AG09309 (cell line): ENCODE results near the gene FNDC3B.

ENCODE experiments used
- DNase-seq: peaks from one replicate; pipeline ENCODE4 v3.0.0-alpha.2; 2010; ENCODE audit warnings: low read depth
- H3K4me3 ChIP-seq: 2 replicates; pipeline ENCODE4 v1.5.1; 2011; ENCODE audit warnings: mild to moderate bottlenecking, low read depth, low read length, moderate library complexity; ENCODE audit not compliant: control insufficient read depth
- TF ChIP-seq, protein P1 (sequence below): IDR thresholded peaks from 2 replicates; pipeline ENCODE4 v1.5.1; 2011; ENCODE audit warnings: mild to moderate bottlenecking, low read depth, low read length, inconsistent platforms; ENCODE audit not compliant: insufficient read depth, control insufficient read depth; ENCODE audit errors: missing control alignments

The FNDC3B gene

DNA sequence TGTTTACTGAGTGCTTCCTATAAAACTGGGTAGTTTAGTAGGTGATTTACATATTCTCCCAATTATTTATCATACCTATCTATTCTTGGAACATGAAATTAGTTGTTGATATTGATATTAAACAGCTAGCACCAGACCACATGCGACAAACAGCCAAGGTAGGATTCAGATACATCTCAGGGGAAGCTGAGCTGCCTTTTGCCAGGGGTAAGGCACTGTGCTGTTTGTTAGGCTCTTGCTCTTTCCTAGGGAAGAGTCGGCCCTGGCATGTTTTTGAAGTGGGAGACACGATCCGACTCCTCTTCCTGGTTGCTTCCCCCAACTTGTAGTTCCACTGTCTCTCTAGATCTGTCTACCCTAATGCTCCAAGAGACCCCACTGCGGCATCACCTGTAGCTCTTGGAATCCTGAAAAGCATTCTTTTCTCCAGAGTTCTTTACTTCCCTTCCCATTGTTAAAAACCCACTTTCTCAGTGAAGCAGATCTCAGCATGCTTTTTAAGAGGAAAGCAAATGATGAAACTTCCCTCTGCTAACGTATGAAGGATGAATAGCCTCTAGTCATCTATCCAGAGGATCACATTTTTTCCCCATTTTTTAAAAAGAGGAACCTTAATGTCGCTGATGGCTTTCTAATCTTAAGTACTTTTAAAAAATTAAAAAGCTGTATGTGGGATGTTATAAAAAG lies 270.5 kb downstream of the FNDC3B start:
- no peak overlapping the region for H3K4me3 ChIP-seq
- no peak for DNase-seq
- TF ChIP-seq, protein P1, sequence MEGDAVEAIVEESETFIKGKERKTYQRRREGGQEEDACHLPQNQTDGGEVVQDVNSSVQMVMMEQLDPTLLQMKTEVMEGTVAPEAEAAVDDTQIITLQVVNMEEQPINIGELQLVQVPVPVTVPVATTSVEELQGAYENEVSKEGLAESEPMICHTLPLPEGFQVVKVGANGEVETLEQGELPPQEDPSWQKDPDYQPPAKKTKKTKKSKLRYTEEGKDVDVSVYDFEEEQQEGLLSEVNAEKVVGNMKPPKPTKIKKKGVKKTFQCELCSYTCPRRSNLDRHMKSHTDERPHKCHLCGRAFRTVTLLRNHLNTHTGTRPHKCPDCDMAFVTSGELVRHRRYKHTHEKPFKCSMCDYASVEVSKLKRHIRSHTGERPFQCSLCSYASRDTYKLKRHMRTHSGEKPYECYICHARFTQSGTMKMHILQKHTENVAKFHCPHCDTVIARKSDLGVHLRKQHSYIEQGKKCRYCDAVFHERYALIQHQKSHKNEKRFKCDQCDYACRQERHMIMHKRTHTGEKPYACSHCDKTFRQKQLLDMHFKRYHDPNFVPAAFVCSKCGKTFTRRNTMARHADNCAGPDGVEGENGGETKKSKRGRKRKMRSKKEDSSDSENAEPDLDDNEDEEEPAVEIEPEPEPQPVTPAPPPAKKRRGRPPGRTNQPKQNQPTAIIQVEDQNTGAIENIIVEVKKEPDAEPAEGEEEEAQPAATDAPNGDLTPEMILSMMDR: no peak

DNA sequence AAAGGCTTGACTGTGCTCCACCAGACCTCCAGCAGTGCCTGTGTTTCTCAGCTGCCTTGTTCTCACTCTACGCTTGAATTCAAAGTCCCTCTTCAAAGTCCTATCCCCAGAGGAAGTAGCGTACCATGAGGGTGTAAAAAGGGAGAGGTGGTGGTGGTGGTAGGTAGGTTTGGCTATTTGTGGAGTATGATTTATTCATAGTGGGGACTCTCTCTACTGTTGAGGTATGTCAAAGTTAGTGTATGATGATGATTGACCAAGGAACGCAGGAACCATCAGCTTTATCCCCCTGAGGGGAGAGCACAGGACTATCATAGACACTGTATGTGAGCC lies 271.0 kb downstream of the FNDC3B start:
- no peak overlapping the region for H3K4me3 ChIP-seq
- no peak for DNase-seq

DNA sequence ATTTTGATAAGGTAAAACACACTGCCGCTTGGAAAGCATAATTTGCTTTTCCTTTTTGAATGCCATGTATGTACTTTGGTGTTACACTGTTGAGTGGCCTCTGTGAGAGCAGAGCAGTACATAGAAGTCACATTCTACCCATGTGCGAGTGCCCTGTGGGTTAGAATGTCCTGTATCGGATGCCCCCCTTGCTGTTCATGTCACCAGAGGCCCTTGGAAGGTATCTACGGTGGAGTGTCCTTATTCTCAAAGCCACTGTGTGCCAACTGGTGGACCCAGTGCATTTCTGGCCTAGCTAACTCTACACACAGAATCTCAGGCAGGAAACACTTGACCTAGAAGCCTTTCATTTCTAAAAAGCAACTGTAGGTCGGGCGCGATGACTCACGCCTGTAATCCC lies 271.8 kb downstream of the FNDC3B start:
- TF ChIP-seq, protein P1: no peak
- no peak for DNase-seq
- no peak overlapping the region for H3K4me3 ChIP-seq

More for the DNA sequence above, 271.0 kb downstream of the FNDC3B start:
- TF ChIP-seq, protein P1: no peak

DNA sequence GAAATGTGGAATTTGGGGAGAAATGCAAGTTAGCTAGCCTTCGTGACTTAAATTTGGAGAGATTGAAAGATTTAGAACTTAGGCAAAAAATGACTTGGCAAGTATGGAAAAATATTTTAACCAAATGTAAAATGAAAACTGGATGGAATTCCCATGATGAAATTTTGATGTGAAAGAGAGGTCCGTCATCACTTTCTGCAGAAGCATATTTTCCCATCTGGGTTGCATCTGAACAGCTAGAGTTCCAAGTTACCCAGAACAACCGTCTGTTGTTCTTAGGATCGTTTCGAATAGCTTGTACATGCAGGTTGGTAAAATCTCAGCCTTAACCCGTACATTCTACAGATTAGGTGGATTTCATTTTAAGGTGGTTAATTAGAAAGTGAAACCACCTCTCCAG lies 272.6 kb downstream of the FNDC3B start:
- no peak for DNase-seq
- no peak overlapping the region for H3K4me3 ChIP-seq
- TF ChIP-seq, protein P1: no peak

DNA sequence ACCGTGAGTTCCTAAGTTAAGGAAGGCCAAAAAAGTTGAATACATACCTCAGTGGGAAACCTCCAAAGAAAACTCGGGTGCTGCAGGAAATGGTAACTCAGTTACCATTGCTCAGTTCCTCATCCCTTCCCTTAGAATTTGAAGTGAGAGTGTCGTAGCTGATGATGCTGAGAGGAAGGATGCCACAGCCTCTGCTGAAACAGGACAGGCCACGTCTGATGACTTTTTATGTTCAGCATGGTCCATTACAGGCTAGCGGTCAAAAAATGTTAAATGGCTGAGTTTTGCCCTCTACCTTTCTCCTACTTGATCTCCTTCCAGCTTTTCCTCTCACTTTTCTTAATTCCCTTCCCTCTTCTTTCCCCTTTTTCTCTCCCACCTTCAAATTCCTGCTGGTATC lies 273.3 kb downstream of the FNDC3B start:
- H3K4me3 ChIP-seq: no peak overlapping the region
- DNase-seq: no peak
- TF ChIP-seq, protein P1: no peak

DNA sequence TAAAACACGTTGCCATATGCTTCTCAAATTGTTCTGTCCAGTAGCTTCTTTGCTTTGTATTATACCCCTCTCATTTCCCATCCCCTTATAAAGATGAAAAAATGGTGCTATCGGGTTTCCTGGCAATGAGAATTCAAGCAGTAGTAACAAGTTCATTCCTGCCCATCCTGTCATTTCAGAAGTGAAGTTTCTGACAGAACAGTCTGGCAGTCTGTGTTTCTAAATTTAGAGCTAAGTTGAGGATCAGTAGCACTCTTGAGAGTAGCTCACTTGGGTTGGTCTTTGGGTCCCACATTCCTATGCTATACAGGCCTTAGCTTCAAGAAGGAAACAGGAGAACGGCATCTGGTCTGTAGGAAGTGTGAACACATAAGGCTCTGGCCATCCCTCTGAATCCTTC lies 274.3 kb downstream of the FNDC3B start:
- no peak for DNase-seq
- TF ChIP-seq, protein P1: no peak
- no peak overlapping the region for H3K4me3 ChIP-seq

DNA sequence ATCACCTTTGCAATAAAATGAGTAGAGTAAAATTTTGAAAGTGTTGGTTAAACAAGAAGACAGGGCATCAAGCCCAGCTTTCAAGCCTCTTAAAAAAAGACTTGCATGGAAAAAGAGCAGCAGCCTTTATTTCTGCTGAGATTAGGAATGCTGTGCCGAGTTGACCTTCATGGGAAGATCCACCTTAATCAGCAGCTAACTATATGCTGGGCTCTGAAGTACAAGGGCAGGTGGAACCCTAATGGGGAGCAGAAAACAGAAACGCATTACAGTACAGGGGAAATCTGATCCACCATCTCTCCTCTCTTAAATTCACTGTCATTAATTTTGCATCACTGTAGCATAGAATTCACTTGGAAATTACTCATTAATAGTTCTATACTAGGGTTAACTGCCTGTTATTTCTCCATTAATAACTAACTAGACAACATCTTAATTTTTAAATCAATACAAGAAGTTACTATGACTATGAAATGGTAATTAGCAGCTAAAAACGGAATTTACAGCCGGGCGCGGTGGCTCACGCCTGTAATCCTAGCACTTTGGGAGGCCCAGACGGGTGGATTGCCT lies 275.3 kb downstream of the FNDC3B start:
- no peak for DNase-seq
- TF ChIP-seq, protein P1: no peak

More for the DNA sequence above, 275.3 kb downstream of the FNDC3B start:
- H3K4me3 ChIP-seq: no peak overlapping the region
